LHCN-M2 (cell line): ENCODE data around the gene TUBGCP2. TPM values are rescaled to one million over a fixed set of nuclear protein-coding genes. Genes with fewer than 3 reads are reported as not detected.

Experiments
- DNase-seq: peaks from one replicate; pipeline ENCODE4 v3.0.0-alpha.2; 2012; ENCODE audit warnings: low read depth
- total RNA-seq: library from RNA; depleted of rRNA; stranded (reverse); fragments of >200 nt; gene quantifications from 2 replicates; pipeline ENCODE4 v1.2.3, GENCODE V29; 2014

TUBGCP2 gene
- total RNA-seq, 1 experiment from 2014 or later: 74.8 TPM

GRCh38 chr10:133279326-133280226 lies 29.1 kb downstream of the TUBGCP2 start:
- DNase-seq: no peak

- peak; percentile 34 for DNase-seq
Measured at GRCh38 chr10:133278577-133279265, 30.0 kb downstream of the TUBGCP2 start.

GRCh38 chr10:133277993-133278576 lies 30.6 kb downstream of the TUBGCP2 start:
- no peak for DNase-seq

- DNase-seq: no peak
Measured at GRCh38 chr10:133277277-133277992, 31.2 kb downstream of the TUBGCP2 start.

GRCh38 chr10:133276435-133277201 lies 32.1 kb downstream of the TUBGCP2 start, which contains the start of gene ADAM8:
TSS of gene ADAM8 (minus strand) at chr10:133276868. CDS start at chr10:133276817, 51 bp downstream.
- no peak for DNase-seq

GRCh38 chr10:133276100-133276434 lies 32.6 kb downstream of the TUBGCP2 start:
- DNase-seq: no peak

- no peak for DNase-seq
Measured at GRCh38 chr10:133275684-133276092, 33.0 kb downstream of the TUBGCP2 start.

- no peak for DNase-seq
Measured at GRCh38 chr10:133274751-133275683, 33.7 kb downstream of the TUBGCP2 start.

- no peak for DNase-seq
Measured at GRCh38 chr10:133273534-133274143, 35.0 kb downstream of the TUBGCP2 start.

GRCh38 chr10:133272964-133273420 lies 35.7 kb downstream of the TUBGCP2 start:
- DNase-seq: no peak

GRCh38 chr10:133272301-133272963 lies 36.2 kb downstream of the TUBGCP2 start:
- DNase-seq: no peak

- DNase-seq: no peak
Measured at GRCh38 chr10:133271521-133272300, 37.0 kb downstream of the TUBGCP2 start.

- no peak for DNase-seq
Measured at GRCh38 chr10:133270773-133271297, 37.8 kb downstream of the TUBGCP2 start.

- DNase-seq: no peak
Measured at GRCh38 chr10:133270204-133270603, 38.5 kb downstream of the TUBGCP2 start.

GRCh38 chr10:133269367-133269766 lies 39.3 kb downstream of the TUBGCP2 start:
- DNase-seq: no peak

GRCh38 chr10:133268532-133268931 lies 40.1 kb downstream of the TUBGCP2 start:
- no peak for DNase-seq

- DNase-seq: no peak
Measured at GRCh38 chr10:133267829-133268228, 40.8 kb downstream of the TUBGCP2 start.

- no peak for DNase-seq
Measured at GRCh38 chr10:133267293-133267692, 41.4 kb downstream of the TUBGCP2 start.
